NB4 (cell line): Measurements from ENCODE around the gene ENTPD1.

Experiments
- POLR2A ChIP-seq: IDR thresholded peaks from 2 replicates; pipeline ENCODE4 v1.6.1; 2011; ENCODE audit warnings: mild to moderate bottlenecking; ENCODE audit not compliant: insufficient read length; ENCODE audit errors: extremely low read depth
- TF ChIP-seq, protein P1 (sequence below): IDR thresholded peaks from one replicate; pipeline ENCODE4 v1.5.1; 2012; ENCODE audit warnings: low read depth, low read length

DNA sequence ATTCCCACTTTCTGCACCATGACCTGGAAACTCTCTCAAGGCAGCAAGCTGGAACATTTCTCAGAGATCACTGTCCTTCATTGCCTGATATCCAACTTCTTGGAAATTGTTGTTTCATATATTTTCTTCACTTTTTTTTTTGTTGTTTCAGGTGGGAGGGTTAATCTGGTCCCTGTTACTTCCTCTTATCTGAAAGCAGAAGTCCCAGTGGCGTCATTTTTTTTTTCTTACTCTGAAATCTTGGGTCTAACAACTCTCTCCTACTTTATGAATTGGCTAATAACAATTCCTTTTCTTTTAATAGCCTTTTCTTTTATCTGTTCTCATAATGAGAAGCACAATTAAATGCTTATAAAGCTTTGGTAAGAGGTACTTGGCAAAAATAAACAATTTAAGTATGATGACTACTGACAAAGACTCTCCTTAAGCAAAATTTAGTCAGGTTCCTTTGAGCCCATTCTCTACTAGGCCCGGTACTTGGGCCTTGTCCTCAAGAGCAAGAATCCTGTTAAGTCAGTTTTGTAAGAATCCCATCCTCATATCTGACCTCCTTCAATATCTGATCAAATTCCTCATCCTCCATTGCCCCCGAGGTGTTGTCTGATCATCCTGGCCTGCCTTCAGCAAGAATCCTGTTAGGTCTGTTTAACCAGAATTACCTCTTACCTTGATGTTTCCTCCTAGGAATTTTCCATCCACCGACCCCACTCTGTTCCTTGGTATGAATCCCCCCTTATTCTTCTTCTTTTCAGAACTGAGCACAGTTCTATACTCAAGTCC, 140.3 kb downstream of the ENTPD1 start:
- TF ChIP-seq, protein P1, sequence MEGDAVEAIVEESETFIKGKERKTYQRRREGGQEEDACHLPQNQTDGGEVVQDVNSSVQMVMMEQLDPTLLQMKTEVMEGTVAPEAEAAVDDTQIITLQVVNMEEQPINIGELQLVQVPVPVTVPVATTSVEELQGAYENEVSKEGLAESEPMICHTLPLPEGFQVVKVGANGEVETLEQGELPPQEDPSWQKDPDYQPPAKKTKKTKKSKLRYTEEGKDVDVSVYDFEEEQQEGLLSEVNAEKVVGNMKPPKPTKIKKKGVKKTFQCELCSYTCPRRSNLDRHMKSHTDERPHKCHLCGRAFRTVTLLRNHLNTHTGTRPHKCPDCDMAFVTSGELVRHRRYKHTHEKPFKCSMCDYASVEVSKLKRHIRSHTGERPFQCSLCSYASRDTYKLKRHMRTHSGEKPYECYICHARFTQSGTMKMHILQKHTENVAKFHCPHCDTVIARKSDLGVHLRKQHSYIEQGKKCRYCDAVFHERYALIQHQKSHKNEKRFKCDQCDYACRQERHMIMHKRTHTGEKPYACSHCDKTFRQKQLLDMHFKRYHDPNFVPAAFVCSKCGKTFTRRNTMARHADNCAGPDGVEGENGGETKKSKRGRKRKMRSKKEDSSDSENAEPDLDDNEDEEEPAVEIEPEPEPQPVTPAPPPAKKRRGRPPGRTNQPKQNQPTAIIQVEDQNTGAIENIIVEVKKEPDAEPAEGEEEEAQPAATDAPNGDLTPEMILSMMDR: no peak
- TF ChIP-seq POLR2A: no peak
